Inferior parietal cortex (tissue), 1 donor: ENCODE data around the gene STARD7.

ENCODE experiments used
- DNase-seq: peaks from one replicate; pipeline ENCODE4 v3.0.0-alpha.2; 2016; ENCODE audit errors: extremely low spot score

The STARD7 gene

DNA sequence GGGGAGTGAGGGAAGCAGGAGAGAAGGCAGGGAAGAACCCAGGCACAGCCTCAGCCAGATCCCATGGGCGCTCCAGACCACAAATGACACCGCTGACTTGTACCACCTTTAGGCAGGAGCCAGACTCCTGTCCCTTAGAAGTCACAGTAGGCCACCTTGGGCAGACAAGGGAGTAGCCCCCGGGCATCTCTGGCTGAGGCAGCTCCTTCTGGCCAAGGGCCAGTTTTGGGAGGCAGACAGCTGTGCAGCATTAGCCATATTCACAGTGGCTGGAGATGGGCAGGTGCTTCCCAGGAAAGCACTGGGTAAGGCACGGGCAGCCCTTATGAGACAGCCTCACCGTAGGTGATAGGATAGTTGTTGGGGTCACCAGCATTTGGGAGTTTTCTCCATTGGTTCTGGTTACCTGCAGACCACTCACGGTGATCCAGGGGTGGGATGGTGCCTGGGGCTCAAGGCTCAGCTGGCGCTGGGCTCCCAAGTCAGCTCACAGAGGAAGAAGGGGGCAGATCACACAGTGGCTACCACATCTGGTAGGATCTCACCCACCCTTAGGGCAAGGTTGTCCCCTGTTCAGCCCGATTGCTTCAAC, 72.4 kb downstream of the STARD7 start:
- no peak for DNase-seq

DNA sequence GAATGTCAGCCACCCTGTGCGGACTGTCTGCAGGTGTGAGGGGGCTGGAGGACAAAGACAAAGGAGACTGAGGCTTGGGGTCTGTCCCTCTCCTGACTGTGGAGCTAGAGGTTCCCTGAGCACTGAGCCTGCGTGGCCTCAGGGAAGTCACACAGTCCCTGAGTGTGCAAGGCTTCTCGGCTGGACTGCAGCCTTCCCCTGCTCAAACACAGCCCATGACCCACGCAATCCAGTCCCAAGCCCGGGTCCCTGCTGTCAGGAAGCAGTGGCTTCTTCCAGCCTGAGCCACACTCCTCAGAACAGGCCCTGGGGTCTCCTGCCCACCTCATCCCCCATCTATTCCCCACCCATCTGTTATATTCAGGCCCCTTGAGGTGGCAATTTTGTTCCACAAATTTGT, 73.0 kb downstream of the STARD7 start:
- DNase-seq, result no peak

DNA sequence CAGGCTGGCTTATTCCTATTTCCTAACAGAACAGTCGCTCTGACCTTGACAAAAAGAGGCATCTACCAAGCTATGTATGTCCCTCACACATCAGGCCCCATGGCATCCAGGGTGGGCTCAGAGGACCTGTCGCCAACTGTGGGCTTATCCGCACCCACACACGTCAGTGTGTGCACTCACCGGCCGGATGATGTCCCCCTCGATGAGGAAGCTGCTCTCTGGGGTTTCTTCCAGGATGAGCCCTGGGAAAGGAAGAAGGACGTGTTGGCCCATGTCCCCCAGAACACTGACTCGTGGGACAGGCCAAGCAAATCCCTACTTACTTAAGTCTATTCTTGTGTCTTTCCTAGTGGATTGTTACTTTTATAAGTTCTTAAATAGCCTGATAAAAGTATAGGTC, 73.5 kb downstream of the STARD7 start:
- DNase-seq, result no peak
